ENCODE data around the gene CLEC2A. TPM values are rescaled to one million over a fixed set of nuclear protein-coding genes. Genes with fewer than 3 reads are reported as not detected.
A peak's percentile ranks its signal among the peaks of the same experiment; 100 is the strongest.
"Not testable (repeated sequence)": the region's sequence is repeated elsewhere in the genome, so short reads cannot be mapped to it uniquely, and the experiment has no call there.

CLEC2A gene
- polyA plus RNA-seq, 1 donor, result not detected

DNA sequence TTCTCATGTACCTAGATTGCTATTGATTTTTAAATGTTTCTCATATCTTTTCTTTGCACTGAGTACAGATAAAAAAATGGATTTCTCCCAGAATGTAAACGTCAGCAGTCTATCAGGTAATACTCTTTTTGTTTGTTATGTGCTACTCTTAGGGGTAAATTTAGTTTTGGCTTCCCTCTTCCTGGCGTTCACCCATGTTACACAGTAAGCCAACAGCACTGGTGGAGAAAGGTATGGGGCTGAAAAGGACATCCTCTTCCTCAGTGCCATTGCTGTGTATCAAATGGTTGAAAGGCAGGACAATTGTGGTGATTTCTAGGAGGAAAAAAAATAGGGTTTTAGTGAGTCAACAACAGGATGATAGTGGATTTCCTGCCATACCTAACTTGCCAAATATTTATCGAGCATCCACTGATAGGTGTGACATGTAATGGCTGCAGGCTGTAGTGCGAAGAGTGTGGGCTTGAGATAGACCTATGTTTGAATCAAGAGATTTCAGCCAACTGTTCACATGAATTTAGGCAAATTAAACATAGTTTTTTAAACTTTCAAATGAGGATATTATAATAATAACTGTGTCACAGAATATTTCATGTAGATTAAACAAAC is 43.4 kb downstream of the CLEC2A start:
- Histone ChIP-seq H3K4me1 (ENCODE audit: control insufficient read depth, insufficient read depth, low read length) (no peaks in the 10 kb centered on the region), H3K36me3 (ENCODE audit: control insufficient read depth, insufficient read depth, low read length) (no peaks in the 10 kb centered on the region), H3K4me3 (ENCODE audit: low read length) (no peak overlapping the region), H3K27ac (ENCODE audit: low read length) (no peak overlapping the region), H3K27me3 (ENCODE audit: control insufficient read depth, insufficient read depth, low read length) (no peaks in the 10 kb centered on the region), H3K9me3 (ENCODE audit: control insufficient read depth, low read depth, low read length) (no peaks in the 10 kb centered on the region)
- no peak for DNase-seq
- WGBS (ENCODE audit: insufficient coverage, low lambda C conversion rate), result no CpG with 5 or more reads among the region's 4 CpGs

DNA sequence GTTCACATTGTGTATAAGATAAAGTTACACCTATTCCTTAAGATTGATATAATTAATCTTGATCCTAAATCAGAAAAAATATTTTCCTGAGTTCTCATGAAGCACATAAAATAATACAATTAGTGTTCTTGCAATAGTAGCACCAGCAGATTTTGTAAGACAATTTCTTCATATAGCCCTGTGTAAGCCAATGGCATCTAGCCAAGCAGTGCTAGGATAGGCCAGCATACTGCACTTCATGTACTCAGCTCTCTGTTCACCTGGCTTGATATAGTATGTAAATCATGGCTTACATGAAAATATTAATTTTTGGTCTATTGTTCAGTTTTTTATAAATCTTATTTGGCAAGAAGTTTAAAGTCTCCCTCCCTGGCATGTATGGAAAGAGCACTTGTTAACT is 49.0 kb downstream of the CLEC2A start:
- Histone ChIP-seq H3K4me3 (ENCODE audit: low read length) (no peak overlapping the region), H3K27ac (ENCODE audit: low read length) (no peak overlapping the region), H3K4me1 (ENCODE audit: control insufficient read depth, insufficient read depth, low read length) (no peaks in the 10 kb centered on the region), H3K27me3 (ENCODE audit: control insufficient read depth, insufficient read depth, low read length) (no peaks in the 10 kb centered on the region), H3K9me3 (ENCODE audit: control insufficient read depth, low read depth, low read length) (no peaks in the 10 kb centered on the region), H3K36me3 (ENCODE audit: control insufficient read depth, insufficient read depth, low read length) (no peaks in the 10 kb centered on the region)
- DNase-seq, result no peak

DNA sequence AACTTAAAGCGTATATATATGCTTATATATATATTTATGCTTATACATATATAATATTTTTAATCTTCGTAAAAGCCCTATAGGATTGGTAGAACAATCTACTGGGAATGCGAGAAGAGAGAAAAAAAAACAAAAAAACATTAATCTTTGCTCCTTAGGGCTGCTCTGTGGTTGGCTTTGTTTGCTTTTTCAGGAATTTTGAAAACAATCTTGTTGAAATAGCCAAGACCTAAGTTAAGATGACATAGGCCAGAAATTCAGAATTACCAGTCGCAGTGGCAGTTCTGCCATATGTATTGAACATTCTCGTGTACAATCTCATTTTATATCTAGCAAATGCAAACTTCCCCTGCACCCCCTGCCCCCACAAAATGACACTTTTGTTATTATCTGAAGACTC is 50.2 kb downstream of the CLEC2A start:
- no peak for DNase-seq
- no peaks in the 10 kb centered on the region for H3K36me3 ChIP-seq (ENCODE audit: control insufficient read depth, insufficient read depth, low read length)
- H3K27ac ChIP-seq (ENCODE audit: low read length), result no peak overlapping the region
- H3K4me3 ChIP-seq (ENCODE audit: low read length), result no peak overlapping the region
- no peaks in the 10 kb centered on the region for H3K27me3 ChIP-seq (ENCODE audit: control insufficient read depth, insufficient read depth, low read length)
- WGBS (ENCODE audit: insufficient coverage, low lambda C conversion rate), result 89% methylated on average over 4 of the region's 5 CpGs
- no peaks in the 10 kb centered on the region for H3K4me1 ChIP-seq (ENCODE audit: control insufficient read depth, insufficient read depth, low read length)
- H3K9me3 ChIP-seq (ENCODE audit: control insufficient read depth, low read depth, low read length), result no peaks in the 10 kb centered on the region

DNA sequence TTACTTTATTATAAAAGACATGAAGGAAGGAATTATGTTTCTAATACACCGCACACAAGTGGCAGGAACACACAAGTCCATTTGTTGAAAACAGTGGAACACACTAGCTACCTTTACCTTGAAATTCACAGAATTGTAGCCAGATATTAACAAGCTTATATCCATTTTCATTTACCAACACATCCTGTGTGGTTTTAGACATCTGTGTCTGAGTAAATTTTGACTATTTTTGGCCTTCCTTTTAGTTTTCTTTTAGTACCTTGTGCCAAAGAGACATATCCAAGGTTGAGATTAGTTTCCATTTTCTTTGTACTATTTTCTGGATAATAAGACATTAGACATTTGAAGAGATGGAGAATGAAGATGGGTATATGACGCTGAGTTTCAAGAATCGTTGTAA is 50.9 kb downstream of the CLEC2A start, which contains the start of gene KLRF2:
Gene KLRF2 (plus strand): TSS at position 244 of the 400 bp plus-strand sequence. CDS start 107 bp downstream, at position 351.
- no peak for DNase-seq
- no peaks in the 10 kb centered on the region for H3K9me3 ChIP-seq (ENCODE audit: control insufficient read depth, low read depth, low read length)
- WGBS (ENCODE audit: insufficient coverage, low lambda C conversion rate), result 80% methylated on average over 1 of the region's 3 CpGs

DNA sequence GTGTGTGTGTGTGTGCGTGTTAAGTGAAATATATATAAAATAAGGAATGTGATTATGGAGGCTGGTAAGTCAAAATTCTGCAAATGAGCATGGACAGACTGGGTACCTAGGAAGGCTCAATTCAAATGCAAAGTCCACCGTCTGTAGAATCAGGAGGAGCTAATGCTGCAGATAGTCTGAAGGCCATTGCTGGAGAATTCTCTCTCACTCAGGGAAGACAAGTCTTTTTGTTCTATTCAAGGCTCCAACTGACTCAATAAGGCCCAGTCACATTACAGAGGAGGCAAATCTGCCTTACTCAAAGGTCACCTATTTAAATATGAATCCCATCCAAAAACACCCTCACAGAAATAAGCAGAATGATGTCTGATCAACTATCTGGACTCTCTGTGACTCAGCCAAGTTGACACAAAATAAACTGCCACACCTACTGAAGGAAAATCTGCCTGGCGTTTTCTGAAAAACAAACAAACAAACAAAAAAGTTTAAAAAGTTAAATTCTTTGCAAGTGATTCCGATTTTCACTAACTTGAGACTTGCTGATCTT is 51.6 kb downstream of the CLEC2A start:
- no peak for DNase-seq
- no peaks in the 10 kb centered on the region for H3K27me3 ChIP-seq (ENCODE audit: control insufficient read depth, insufficient read depth, low read length)
- H3K9me3 ChIP-seq (ENCODE audit: control insufficient read depth, low read depth, low read length), result no peaks in the 10 kb centered on the region
- 81% methylated on average over 2 of the region's 4 CpGs for WGBS (ENCODE audit: insufficient coverage, low lambda C conversion rate)
- H3K4me3 ChIP-seq (ENCODE audit: low read length), result no peak overlapping the region
- no peaks in the 10 kb centered on the region for H3K36me3 ChIP-seq (ENCODE audit: control insufficient read depth, insufficient read depth, low read length)
- H3K27ac ChIP-seq (ENCODE audit: low read length), result no peak overlapping the region
- H3K4me1 ChIP-seq (ENCODE audit: control insufficient read depth, insufficient read depth, low read length), result no peaks in the 10 kb centered on the region

More for the DNA sequence above, 50.9 kb downstream of the CLEC2A start, which contains the start of gene KLRF2:
- no peaks in the 10 kb centered on the region for H3K36me3 ChIP-seq (ENCODE audit: control insufficient read depth, insufficient read depth, low read length)
- H3K27me3 ChIP-seq (ENCODE audit: control insufficient read depth, insufficient read depth, low read length), result no peaks in the 10 kb centered on the region
- no peaks in the 10 kb centered on the region for H3K4me1 ChIP-seq (ENCODE audit: control insufficient read depth, insufficient read depth, low read length)
- no peak within 1 kb of the TSS for H3K4me3 ChIP-seq (ENCODE audit: low read length)
- no peak within 1 kb of the TSS for H3K27ac ChIP-seq (ENCODE audit: low read length)

DNA sequence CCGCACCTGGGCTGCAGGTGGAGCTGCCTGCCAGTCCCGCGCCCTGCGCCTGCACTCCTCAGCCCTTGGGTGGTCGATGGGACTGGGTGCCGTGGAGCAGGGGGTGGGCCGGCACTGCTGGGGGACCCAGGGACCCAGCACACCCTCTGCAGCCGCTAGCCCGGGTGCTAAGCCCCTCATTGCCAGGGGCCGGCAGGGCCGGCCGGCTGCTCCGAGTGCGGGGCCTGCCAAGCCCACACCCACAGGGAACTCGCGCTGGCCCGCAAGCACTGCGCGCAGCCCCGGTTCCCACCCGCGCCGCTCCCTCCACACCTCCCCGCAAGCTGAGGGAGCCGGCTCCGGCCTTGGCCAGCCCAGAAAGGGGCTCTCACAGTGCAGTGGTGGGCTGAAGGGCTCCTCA is 56.0 kb downstream of the CLEC2A start:
- H3K4me1 ChIP-seq (ENCODE audit: control insufficient read depth, insufficient read depth, low read length); H3K36me3 ChIP-seq (ENCODE audit: control insufficient read depth, insufficient read depth, low read length); DNase-seq; H3K9me3 ChIP-seq (ENCODE audit: control insufficient read depth, low read depth, low read length); H3K4me3 ChIP-seq (ENCODE audit: low read length); H3K27ac ChIP-seq (ENCODE audit: low read length); H3K27me3 ChIP-seq (ENCODE audit: control insufficient read depth, insufficient read depth, low read length): not testable (repeated sequence)
- no CpG with 5 or more reads among the region's 26 CpGs for WGBS (ENCODE audit: insufficient coverage, low lambda C conversion rate)

DNA sequence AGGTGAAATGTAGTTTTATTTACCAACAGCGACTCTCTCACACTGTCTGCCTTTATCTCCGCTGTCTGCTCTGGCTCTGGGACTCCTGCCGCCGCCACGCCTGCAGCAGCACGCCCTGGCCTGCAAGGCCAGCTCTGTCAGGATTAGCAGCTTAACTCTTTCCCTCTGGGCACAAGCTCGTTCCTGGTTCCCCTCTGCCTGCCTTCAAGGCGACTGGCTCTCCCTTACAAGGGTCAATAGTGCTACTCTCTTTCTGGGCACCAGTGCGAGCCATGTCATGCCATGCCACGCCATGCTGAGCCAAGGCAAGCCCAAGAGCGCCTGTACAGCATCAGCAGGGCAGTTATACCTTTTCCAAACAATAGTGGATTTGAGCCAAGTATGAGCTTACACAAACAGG is 59.4 kb downstream of the CLEC2A start:
- no peak for DNase-seq
- H3K36me3 ChIP-seq (ENCODE audit: control insufficient read depth, insufficient read depth, low read length), result no peaks in the 10 kb centered on the region
- no CpG with 5 or more reads among the region's 11 CpGs for WGBS (ENCODE audit: insufficient coverage, low lambda C conversion rate)

DNA sequence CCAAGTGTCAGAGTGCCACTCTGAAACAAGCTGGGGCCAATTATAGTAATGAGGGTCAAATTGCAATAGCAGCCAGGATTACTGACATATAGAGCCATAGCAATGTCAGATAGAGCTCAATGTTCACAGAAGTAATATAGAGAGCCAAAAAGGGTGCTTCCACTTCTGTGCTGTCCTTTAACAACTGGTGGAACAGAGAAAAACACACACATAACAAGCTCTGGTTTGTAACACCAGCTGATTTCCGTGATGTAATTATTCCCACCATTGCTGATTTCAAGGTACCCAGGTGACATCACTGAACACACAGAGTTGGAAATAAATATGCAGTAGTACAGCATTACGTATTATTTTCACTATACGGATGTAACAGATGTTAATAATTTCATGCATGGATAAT is 60.0 kb downstream of the CLEC2A start:
- DNase-seq, result no peak
- Histone ChIP-seq H3K4me1 (ENCODE audit: control insufficient read depth, insufficient read depth, low read length) (no peaks in the 10 kb centered on the region), H3K27me3 (ENCODE audit: control insufficient read depth, insufficient read depth, low read length) (no peaks in the 10 kb centered on the region), H3K9me3 (ENCODE audit: control insufficient read depth, low read depth, low read length) (no peaks in the 10 kb centered on the region), H3K4me3 (ENCODE audit: low read length) (no peak overlapping the region), H3K27ac (ENCODE audit: low read length) (no peak overlapping the region), H3K36me3 (ENCODE audit: control insufficient read depth, insufficient read depth, low read length) (no peaks in the 10 kb centered on the region)
- 93% methylated on average over 2 of the region's 3 CpGs for WGBS (ENCODE audit: insufficient coverage, low lambda C conversion rate)

More for the DNA sequence above, 59.4 kb downstream of the CLEC2A start:
- H3K27me3 ChIP-seq (ENCODE audit: control insufficient read depth, insufficient read depth, low read length), result no peaks in the 10 kb centered on the region
- H3K4me1 ChIP-seq (ENCODE audit: control insufficient read depth, insufficient read depth, low read length), result no peaks in the 10 kb centered on the region
- no peaks in the 10 kb centered on the region for H3K9me3 ChIP-seq (ENCODE audit: control insufficient read depth, low read depth, low read length)
- no peak overlapping the region for H3K27ac ChIP-seq (ENCODE audit: low read length)
- no peak overlapping the region for H3K4me3 ChIP-seq (ENCODE audit: low read length)

DNA sequence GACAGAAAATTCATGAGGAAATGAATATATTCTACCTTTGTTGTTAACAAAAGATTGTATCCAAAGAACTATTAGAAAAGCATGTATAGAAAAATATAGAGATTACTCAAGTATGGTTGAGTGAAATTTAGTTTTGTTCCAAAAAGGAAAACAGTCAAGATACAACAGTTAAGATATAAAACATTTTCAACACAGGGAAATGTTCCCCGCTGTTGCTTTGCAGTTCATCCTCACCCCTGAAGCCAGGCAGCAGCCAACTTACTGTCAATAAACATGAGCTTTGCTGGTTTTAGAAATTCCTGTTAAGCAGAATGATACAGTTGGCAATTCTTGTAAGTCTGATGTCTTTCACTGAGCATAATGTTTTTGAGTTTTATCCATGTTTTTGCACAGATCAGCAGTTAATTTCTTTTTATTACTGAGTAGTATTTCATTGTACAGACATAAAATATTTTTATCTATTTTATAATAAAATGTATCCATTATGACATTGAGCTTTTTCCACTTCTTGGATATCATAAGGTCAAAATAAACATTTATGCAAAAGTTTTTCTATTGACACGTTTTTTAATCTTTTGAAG is 61.8 kb downstream of the CLEC2A start:
- Histone ChIP-seq H3K27ac (ENCODE audit: low read length) (peak overlapping the region; percentile 38), H3K36me3 (ENCODE audit: control insufficient read depth, insufficient read depth, low read length) (no peaks in the 10 kb centered on the region), H3K4me1 (ENCODE audit: control insufficient read depth, insufficient read depth, low read length) (no peaks in the 10 kb centered on the region), H3K4me3 (ENCODE audit: low read length) (no peak overlapping the region), H3K9me3 (ENCODE audit: control insufficient read depth, low read depth, low read length) (no peaks in the 10 kb centered on the region), H3K27me3 (ENCODE audit: control insufficient read depth, insufficient read depth, low read length) (no peaks in the 10 kb centered on the region)
- DNase-seq, result no peak
- 86% methylated on average over 2 of the region's 2 CpGs for WGBS (ENCODE audit: insufficient coverage, low lambda C conversion rate)

DNA sequence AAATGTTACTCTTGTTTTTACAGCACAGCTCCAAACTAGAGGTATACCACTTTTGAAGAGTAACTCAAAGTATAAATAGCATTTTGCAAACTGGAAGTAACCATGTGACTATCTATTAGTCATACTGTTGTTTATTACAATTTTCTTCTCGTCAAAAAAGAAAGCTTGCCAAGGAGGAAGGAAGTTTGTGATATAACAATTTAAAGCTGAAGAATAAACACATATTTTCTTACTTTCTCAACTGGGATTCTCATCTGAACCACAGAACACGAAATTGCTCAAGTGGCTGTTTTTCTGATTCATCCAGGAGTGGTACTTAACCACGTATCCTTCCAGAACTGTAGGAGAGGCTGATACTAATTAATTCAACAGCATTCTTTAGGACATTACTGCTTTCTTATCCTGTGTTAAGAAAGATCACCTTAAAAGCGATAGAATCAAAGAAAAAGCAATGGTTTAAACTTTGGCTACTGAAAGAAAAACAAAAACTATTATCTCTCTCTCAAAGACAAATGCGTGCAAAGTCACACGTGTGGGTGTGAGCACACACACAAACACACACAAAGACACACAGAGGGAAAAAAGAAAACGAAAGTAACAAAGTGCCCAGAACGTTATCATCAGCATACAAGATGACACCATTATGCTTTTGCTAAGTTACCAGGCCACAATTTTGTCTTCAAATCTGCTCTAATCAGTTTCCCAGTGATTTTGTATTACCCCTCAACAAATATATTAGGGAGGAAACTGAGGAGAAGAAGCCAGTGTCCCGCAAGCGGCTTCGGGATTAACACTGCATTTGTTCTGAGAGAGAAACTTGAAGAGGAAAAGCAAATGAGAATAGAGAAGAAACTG is 62.6 kb downstream of the CLEC2A start, which contains the start of gene CLEC2B:
Gene CLEC2B (minus strand): TSS at position 48 of the 855 bp plus-strand sequence.
- peak; percentile 27 to 67 for DNase-seq
- H3K36me3 ChIP-seq (ENCODE audit: control insufficient read depth, insufficient read depth, low read length), result no peaks in the 10 kb centered on the region
- H3K27ac ChIP-seq (ENCODE audit: low read length), result peak within 1 kb of the TSS; percentile 38
- 40% methylated on average over 4 of the region's 11 CpGs for WGBS (ENCODE audit: insufficient coverage, low lambda C conversion rate)
- no peaks in the 10 kb centered on the region for H3K27me3 ChIP-seq (ENCODE audit: control insufficient read depth, insufficient read depth, low read length)
- no peaks in the 10 kb centered on the region for H3K9me3 ChIP-seq (ENCODE audit: control insufficient read depth, low read depth, low read length)
- H3K4me3 ChIP-seq (ENCODE audit: low read length), result peak within 1 kb of the TSS; percentile 34
- no peaks in the 10 kb centered on the region for H3K4me1 ChIP-seq (ENCODE audit: control insufficient read depth, insufficient read depth, low read length)

All from large intestine (tissue), 3 donors.